ENCODE measurements around the gene ZMAT2.
"Not testable (repeated sequence)": the region's sequence is repeated elsewhere in the genome, so short reads cannot be mapped to it uniquely, and the experiment has no call there.

- TF ChIP-seq CTCF (conservative IDR thresholded peaks at IDR 0.05; ENCODE audit: low read length); EZH2phosphoT487 (IDR thresholded peaks at IDR 0.05; ENCODE audit: borderline replicate concordance, low read depth, low read length): not testable (repeated sequence)
Observed at GRCh38 chr5:140660371-140660770, 39.9 kb upstream of the ZMAT2 start.
